ENCODE data around the gene KCNJ15.
"Not testable (repeated sequence)": the region's sequence is repeated elsewhere in the genome, so short reads cannot be mapped to it uniquely, and the experiment has no call there.

Gene KCNJ15

DNA sequence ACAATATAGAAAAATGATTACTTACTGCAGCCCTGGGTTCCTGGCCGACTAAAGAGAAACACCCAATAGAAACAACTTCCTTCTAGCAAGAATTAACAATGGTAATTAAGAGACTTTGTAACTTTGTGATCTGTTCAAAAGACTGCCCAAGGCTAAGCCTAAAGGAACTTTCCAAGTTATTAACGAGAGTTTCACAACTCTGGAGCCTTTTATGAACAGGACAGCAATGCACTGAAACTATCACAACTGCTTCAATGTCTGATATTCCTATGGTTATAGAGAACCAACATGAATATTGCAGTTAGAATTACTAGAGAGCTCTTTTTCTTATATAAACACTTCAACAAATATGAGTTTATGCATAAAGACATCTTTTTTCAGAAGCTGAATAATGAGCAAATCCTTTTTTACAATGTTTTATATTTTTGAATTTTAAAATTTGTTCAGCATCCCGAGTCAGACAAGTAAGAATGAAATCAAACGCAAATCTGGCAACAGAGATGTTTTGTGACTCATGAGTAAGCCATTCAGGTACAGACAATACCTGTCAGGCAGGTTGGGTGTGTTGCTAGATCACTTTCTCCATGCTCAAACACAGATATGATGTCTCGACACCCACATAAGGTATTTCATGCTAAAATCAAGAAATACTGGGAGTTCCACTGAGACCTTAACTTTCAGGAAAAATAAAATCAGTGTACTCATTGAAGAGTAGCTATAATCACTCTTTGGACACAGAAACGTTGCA lies 22.2 kb upstream of the KCNJ15 start:
- DNase-seq (ENCODE audit: low spot score), result no peak
- H3K27ac ChIP-seq (replicated peaks; ENCODE audit: low read length), result no peak overlapping the region
- H2BK15ac ChIP-seq (ENCODE audit: low read length), result no peak overlapping the region

DNA sequence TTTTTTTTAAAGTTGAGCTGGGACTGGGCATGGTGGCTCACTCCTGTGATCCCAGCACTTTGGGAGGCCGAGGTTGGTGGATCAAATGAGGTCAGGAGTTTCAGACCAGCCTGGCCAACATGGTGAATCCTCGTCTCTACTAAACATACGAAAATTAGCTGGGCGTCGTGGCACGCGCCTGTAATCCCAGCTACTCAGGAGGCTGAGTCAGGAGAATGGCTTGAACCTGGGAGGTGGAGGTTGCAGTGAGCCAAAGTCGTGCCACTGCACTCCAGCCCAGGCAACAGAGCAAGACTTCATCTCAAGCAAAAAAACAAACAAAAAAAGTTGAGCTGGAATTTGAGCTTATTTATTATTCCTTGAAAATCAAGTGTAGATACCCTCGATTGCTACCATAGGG lies 21.5 kb upstream of the KCNJ15 start:
- H3K79me1 ChIP-seq (ENCODE audit: low read depth, low read length); H3K4ac ChIP-seq (ENCODE audit: low read length); DNase-seq (ENCODE audit: low spot score); H3K18ac ChIP-seq (ENCODE audit: low read length); H3K4me1 ChIP-seq (ENCODE audit: control insufficient read depth in 2 of 2, insufficient read depth in 1 of 2, low read depth in 1 of 2, low read length in 2 of 2); H3K36me3 ChIP-seq (replicated peaks in 1 of 2; ENCODE audit: control insufficient read depth in 2 of 2, insufficient read depth in 2 of 2, low read length in 2 of 2); H2BK12ac ChIP-seq (ENCODE audit: low read length); H2AK5ac ChIP-seq (ENCODE audit: low read depth, low read length); H3K4me2 ChIP-seq (ENCODE audit: insufficient read depth, low read length, poor library complexity, severe bottlenecking); H4K91ac ChIP-seq (ENCODE audit: low read depth, low read length, poor library complexity); H3K14ac ChIP-seq (ENCODE audit: low read length); H4K8ac ChIP-seq (ENCODE audit: low read depth, low read length); H3K27ac ChIP-seq (replicated peaks; ENCODE audit: low read length); H3K27me3 ChIP-seq (ENCODE audit: control insufficient read depth in 3 of 3, insufficient read depth in 3 of 3, low read depth in 1 of 3, low read length in 3 of 3); H3K4me3 ChIP-seq (ENCODE audit: low read length in 2 of 2); H2BK15ac ChIP-seq (ENCODE audit: low read length); H3K9me3 ChIP-seq (replicated peaks in 1 of 2; ENCODE audit: control insufficient read depth in 2 of 2, insufficient read depth in 1 of 2, low read depth in 1 of 2, low read length in 2 of 2); H3K23ac ChIP-seq (ENCODE audit: low read depth, low read length, poor library complexity); H2BK120ac ChIP-seq (ENCODE audit: low read depth, low read length); H2BK5ac ChIP-seq (ENCODE audit: low read length); H2AFZ ChIP-seq (ENCODE audit: low read length); H3K9ac ChIP-seq (ENCODE audit: low read depth, low read length, poor library complexity): not testable (repeated sequence)
- WGBS, 2 donors (ENCODE audit: extremely low coverage in 2 of 2, insufficient read length in 2 of 2, insufficient replicate concordance in 1 of 2), result no CpG with 5 or more reads among the region's 9 CpGs

More for the DNA sequence above, 22.2 kb upstream of the KCNJ15 start:
- no peak overlapping the region for H2AFZ ChIP-seq (ENCODE audit: low read length)
- no peak overlapping the region for H4K91ac ChIP-seq (ENCODE audit: low read depth, low read length, poor library complexity)
- H4K8ac ChIP-seq (ENCODE audit: low read depth, low read length), result no peak overlapping the region
- no peak overlapping the region for H3K23ac ChIP-seq (ENCODE audit: low read depth, low read length, poor library complexity)
- H3K4ac ChIP-seq (ENCODE audit: low read length), result no peak overlapping the region
- H3K14ac ChIP-seq (ENCODE audit: low read length), result no peak overlapping the region
- H3K18ac ChIP-seq (ENCODE audit: low read length), result no peak overlapping the region
- no peak overlapping the region for H2BK5ac ChIP-seq (ENCODE audit: low read length)
- H3K9me3 ChIP-seq (replicated peaks in 1 of 2; ENCODE audit: control insufficient read depth in 2 of 2, insufficient read depth in 1 of 2, low read depth in 1 of 2, low read length in 2 of 2), result peaks cover under 1 to 5% of the 10 kb centered on the region in 2 donors
- H2AK5ac ChIP-seq (ENCODE audit: low read depth, low read length), result no peak overlapping the region
- no peak overlapping the region for H2BK12ac ChIP-seq (ENCODE audit: low read length)
- no peak overlapping the region for H3K9ac ChIP-seq (ENCODE audit: low read depth, low read length, poor library complexity)
- H3K4me3 ChIP-seq (ENCODE audit: low read length in 2 of 2), result no peak overlapping the region
- no CpG with 5 or more reads among the region's 6 CpGs for WGBS, 2 donors (ENCODE audit: extremely low coverage in 2 of 2, insufficient read length in 2 of 2, insufficient replicate concordance in 1 of 2)
- no peaks in the 10 kb centered on the region for H3K4me1 ChIP-seq (ENCODE audit: control insufficient read depth in 2 of 2, insufficient read depth in 1 of 2, low read depth in 1 of 2, low read length in 2 of 2)
- H3K4me2 ChIP-seq (ENCODE audit: insufficient read depth, low read length, poor library complexity, severe bottlenecking), result no peak overlapping the region
- no peaks in the 10 kb centered on the region for H3K27me3 ChIP-seq (ENCODE audit: control insufficient read depth in 3 of 3, insufficient read depth in 3 of 3, low read depth in 1 of 3, low read length in 3 of 3)
- no peaks in the 10 kb centered on the region for H3K79me1 ChIP-seq (ENCODE audit: low read depth, low read length)
- H2BK120ac ChIP-seq (ENCODE audit: low read depth, low read length), result no peak overlapping the region
- no peaks in the 10 kb centered on the region for H3K36me3 ChIP-seq (replicated peaks in 1 of 2; ENCODE audit: control insufficient read depth in 2 of 2, insufficient read depth in 2 of 2, low read length in 2 of 2)

DNA sequence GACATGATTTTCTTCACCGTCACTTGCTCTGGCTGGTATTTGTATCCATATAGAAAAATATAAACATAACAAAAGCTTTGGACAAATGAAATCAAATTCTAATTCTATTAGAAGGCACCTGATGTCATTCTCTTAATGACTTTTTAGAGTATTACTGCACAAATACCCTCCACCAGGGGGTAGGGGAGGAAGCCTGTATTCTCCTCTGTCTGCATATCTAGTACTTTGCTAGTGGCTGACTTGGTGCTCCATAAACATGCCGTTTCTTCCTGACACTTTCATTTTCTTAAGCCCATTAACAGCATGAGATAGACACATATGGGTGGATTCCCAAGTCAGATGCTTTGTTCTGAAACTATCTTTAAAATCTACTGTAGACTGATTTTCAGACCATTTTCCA lies 20.6 kb upstream of the KCNJ15 start:
- Histone ChIP-seq H4K91ac (ENCODE audit: low read depth, low read length, poor library complexity) (no peak overlapping the region), H3K4me1 (ENCODE audit: control insufficient read depth in 2 of 2, insufficient read depth in 1 of 2, low read depth in 1 of 2, low read length in 2 of 2) (no peaks in the 10 kb centered on the region), H3K9ac (ENCODE audit: low read depth, low read length, poor library complexity) (no peak overlapping the region), H2BK120ac (ENCODE audit: low read depth, low read length) (no peak overlapping the region), H3K4ac (ENCODE audit: low read length) (no peak overlapping the region), H3K9me3 (replicated peaks in 1 of 2; ENCODE audit: control insufficient read depth in 2 of 2, insufficient read depth in 1 of 2, low read depth in 1 of 2, low read length in 2 of 2) (no peaks in the 10 kb centered on the region), H3K27me3 (ENCODE audit: control insufficient read depth in 3 of 3, insufficient read depth in 3 of 3, low read depth in 1 of 3, low read length in 3 of 3) (no peaks in the 10 kb centered on the region), H3K23ac (ENCODE audit: low read depth, low read length, poor library complexity) (no peak overlapping the region), H3K4me3 (ENCODE audit: low read length in 2 of 2) (no peak overlapping the region), H2BK5ac (ENCODE audit: low read length) (no peak overlapping the region), H3K14ac (ENCODE audit: low read length) (no peak overlapping the region), H3K36me3 (replicated peaks in 1 of 2; ENCODE audit: control insufficient read depth in 2 of 2, insufficient read depth in 2 of 2, low read length in 2 of 2) (no peaks in the 10 kb centered on the region), H2AFZ (ENCODE audit: low read length) (no peak overlapping the region), H4K8ac (ENCODE audit: low read depth, low read length) (no peak overlapping the region), H3K4me2 (ENCODE audit: insufficient read depth, low read length, poor library complexity, severe bottlenecking) (no peak overlapping the region), H2AK5ac (ENCODE audit: low read depth, low read length) (no peak overlapping the region), H2BK12ac (ENCODE audit: low read length) (no peak overlapping the region), H3K27ac (replicated peaks; ENCODE audit: low read length) (no peak overlapping the region), H3K18ac (ENCODE audit: low read length) (no peak overlapping the region), H2BK15ac (ENCODE audit: low read length) (no peak overlapping the region), H3K79me1 (ENCODE audit: low read depth, low read length) (no peaks in the 10 kb centered on the region)
- WGBS, 2 donors (ENCODE audit: extremely low coverage in 2 of 2, insufficient read length in 2 of 2, insufficient replicate concordance in 1 of 2), result no CpG with 5 or more reads among the region's 2 CpGs
- no peak for DNase-seq (ENCODE audit: low spot score)

DNA sequence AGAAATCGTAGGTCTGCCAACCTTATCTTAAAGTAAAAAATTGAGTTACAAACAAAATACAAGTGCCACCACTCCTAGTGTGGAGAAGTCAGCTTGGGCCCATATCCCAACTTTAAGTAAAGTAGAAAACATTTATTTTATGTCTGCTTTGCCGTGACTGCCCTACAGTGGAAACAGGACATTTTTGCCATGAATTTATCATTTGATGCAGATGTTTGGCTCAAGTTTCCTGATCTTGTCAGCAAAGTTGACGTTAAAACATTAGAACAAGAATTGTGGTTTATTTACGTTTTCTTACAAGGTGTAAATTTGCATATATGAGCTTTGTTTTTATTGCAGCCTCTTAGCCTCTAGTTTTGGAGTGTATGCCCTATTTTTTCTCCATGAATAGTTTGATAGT lies 17.1 kb upstream of the KCNJ15 start:
- no peak overlapping the region for H3K23ac ChIP-seq (ENCODE audit: low read depth, low read length, poor library complexity)
- no peak for DNase-seq (ENCODE audit: low spot score)

More for the DNA sequence above, 17.1 kb upstream of the KCNJ15 start:
- Histone ChIP-seq H2AK5ac (ENCODE audit: low read depth, low read length) (no peak overlapping the region), H3K4me3 (ENCODE audit: low read length in 2 of 2) (no peak overlapping the region), H3K9me3 (replicated peaks in 1 of 2; ENCODE audit: control insufficient read depth in 2 of 2, insufficient read depth in 1 of 2, low read depth in 1 of 2, low read length in 2 of 2) (no peaks in the 10 kb centered on the region), H4K91ac (ENCODE audit: low read depth, low read length, poor library complexity) (no peak overlapping the region), H2BK12ac (ENCODE audit: low read length) (no peak overlapping the region), H2BK5ac (ENCODE audit: low read length) (no peak overlapping the region), H2BK15ac (ENCODE audit: low read length) (no peak overlapping the region), H2AFZ (ENCODE audit: low read length) (no peak overlapping the region), H3K36me3 (replicated peaks in 1 of 2; ENCODE audit: control insufficient read depth in 2 of 2, insufficient read depth in 2 of 2, low read length in 2 of 2) (no peaks in the 10 kb centered on the region), H3K79me1 (ENCODE audit: low read depth, low read length) (no peaks in the 10 kb centered on the region), H3K4me1 (ENCODE audit: control insufficient read depth in 2 of 2, insufficient read depth in 1 of 2, low read depth in 1 of 2, low read length in 2 of 2) (no peaks in the 10 kb centered on the region), H3K14ac (ENCODE audit: low read length) (no peak overlapping the region), H2BK120ac (ENCODE audit: low read depth, low read length) (no peak overlapping the region), H3K9ac (ENCODE audit: low read depth, low read length, poor library complexity) (no peak overlapping the region), H3K27me3 (ENCODE audit: control insufficient read depth in 3 of 3, insufficient read depth in 3 of 3, low read depth in 1 of 3, low read length in 3 of 3) (no peaks in the 10 kb centered on the region), H4K8ac (ENCODE audit: low read depth, low read length) (no peak overlapping the region), H3K4me2 (ENCODE audit: insufficient read depth, low read length, poor library complexity, severe bottlenecking) (no peak overlapping the region), H3K18ac (ENCODE audit: low read length) (no peak overlapping the region), H3K27ac (replicated peaks; ENCODE audit: low read length) (no peak overlapping the region), H3K4ac (ENCODE audit: low read length) (no peak overlapping the region)
- WGBS, 2 donors (ENCODE audit: extremely low coverage in 2 of 2, insufficient read length in 2 of 2, insufficient replicate concordance in 1 of 2), result no CpG with 5 or more reads among the region's 4 CpGs
